HFF-Myc (cell line): ENCODE data around the gene DBNDD1.

Source experiments
- DNase-seq: peaks from one replicate; pipeline ENCODE4 v3.0.0-alpha.2; 2011; ENCODE audit warnings: low read depth; ENCODE audit errors: extremely low read depth
- H3K4me3 ChIP-seq: replicated peaks from 2 replicates; pipeline ENCODE4 v1.5.1; 2011; ENCODE audit warnings: low read depth, mild to moderate bottlenecking, control low read depth, low read length
- CTCF ChIP-seq: IDR thresholded peaks from 2 replicates; pipeline ENCODE4 v1.5.1; 2012; ENCODE audit warnings: mild to moderate bottlenecking, low read depth, low read length, control low read depth; ENCODE audit errors: missing control alignments

The DBNDD1 gene

GRCh38 chr16:90005956-90006663 lies 13.1 kb downstream of the DBNDD1 start:
- no peak for DNase-seq
- no peak overlapping the region for H3K4me3 ChIP-seq
- TF ChIP-seq CTCF = no peak

- no peak for DNase-seq
- no peak for TF ChIP-seq CTCF
- H3K4me3 ChIP-seq = no peak overlapping the region
These were observed 14.7 kb downstream of the DBNDD1 start for GRCh38 chr16:90004577-90004976.

GRCh38 chr16:90002759-90003158 lies 16.5 kb downstream of the DBNDD1 start:
- no peak for TF ChIP-seq CTCF
- no peak for DNase-seq
- H3K4me3 ChIP-seq = no peak overlapping the region

- TF ChIP-seq CTCF = no peak
- no peak overlapping the region for H3K4me3 ChIP-seq
- no peak for DNase-seq
These were observed 17.3 kb downstream of the DBNDD1 start for GRCh38 chr16:90001761-90002503.

- H3K4me3 ChIP-seq = no peak overlapping the region
- DNase-seq = no peak
- TF ChIP-seq CTCF = no peak
These were observed 18.4 kb downstream of the DBNDD1 start for GRCh38 chr16:90000733-90001427.

- no peak for DNase-seq
- TF ChIP-seq CTCF = no peak
- H3K4me3 ChIP-seq = no peak overlapping the region
These were observed 19.3 kb downstream of the DBNDD1 start for GRCh38 chr16:89999831-90000574.
